Measurements from ENCODE around the gene STK32C. TPM values are rescaled to one million over a fixed set of nuclear protein-coding genes. Genes with fewer than 3 reads are reported as not detected.

STK32C gene
- total RNA-seq (14.4 TPM), polyA plus RNA-seq (ENCODE audit: insufficient read depth, low read depth, low replicate concordance) (11.6 TPM)
- long read RNA-seq, donor 1, partial matches to known transcripts: 0 of 2 reads
- long read RNA-seq, donor 1, other reads (novel, unspliced or antisense): 0 of 2 reads
- long read RNA-seq, donor 2, transcript STK32C-202 (2 exons, 733 nt): major isoform, 6 of 9 reads
- long read RNA-seq, donor 2, partial matches to known transcripts: 0 of 9 reads
- long read RNA-seq, donor 2, other reads (novel, unspliced or antisense): 0 of 9 reads
- long read RNA-seq, donor 3, partial matches to known transcripts: 7 of 10 reads
- long read RNA-seq, donor 3, other reads (novel, unspliced or antisense): 0 of 10 reads
- long read RNA-seq, donor 4, partial matches to known transcripts: 0 of 2 reads
- long read RNA-seq, donor 4, other reads (novel, unspliced or antisense): 0 of 2 reads
- long read RNA-seq, donor 5: 0 reads
- long read RNA-seq, donor 6, partial matches to known transcripts: 0 of 8 reads
- long read RNA-seq, donor 6, other reads (novel, unspliced or antisense): 0 of 8 reads
- long read RNA-seq, donor 7, partial matches to known transcripts: 0 of 16 reads
- long read RNA-seq, donor 7, other reads (novel, unspliced or antisense): 11 of 16 reads
- long read RNA-seq, donor 8, partial matches to known transcripts: 0 of 5 reads
- long read RNA-seq, donor 8, other reads (novel, unspliced or antisense): 0 of 5 reads
- long read RNA-seq, donor 9, partial matches to known transcripts: 0 of 2 reads
- long read RNA-seq, donor 9, other reads (novel, unspliced or antisense): 0 of 2 reads
- long read RNA-seq, donor 10, transcript STK32C-202 (2 exons, 733 nt): major isoform, 5 of 8 reads
- long read RNA-seq, donor 10, partial matches to known transcripts: 0 of 8 reads
- long read RNA-seq, donor 10, other reads (novel, unspliced or antisense): 0 of 8 reads

DNA sequence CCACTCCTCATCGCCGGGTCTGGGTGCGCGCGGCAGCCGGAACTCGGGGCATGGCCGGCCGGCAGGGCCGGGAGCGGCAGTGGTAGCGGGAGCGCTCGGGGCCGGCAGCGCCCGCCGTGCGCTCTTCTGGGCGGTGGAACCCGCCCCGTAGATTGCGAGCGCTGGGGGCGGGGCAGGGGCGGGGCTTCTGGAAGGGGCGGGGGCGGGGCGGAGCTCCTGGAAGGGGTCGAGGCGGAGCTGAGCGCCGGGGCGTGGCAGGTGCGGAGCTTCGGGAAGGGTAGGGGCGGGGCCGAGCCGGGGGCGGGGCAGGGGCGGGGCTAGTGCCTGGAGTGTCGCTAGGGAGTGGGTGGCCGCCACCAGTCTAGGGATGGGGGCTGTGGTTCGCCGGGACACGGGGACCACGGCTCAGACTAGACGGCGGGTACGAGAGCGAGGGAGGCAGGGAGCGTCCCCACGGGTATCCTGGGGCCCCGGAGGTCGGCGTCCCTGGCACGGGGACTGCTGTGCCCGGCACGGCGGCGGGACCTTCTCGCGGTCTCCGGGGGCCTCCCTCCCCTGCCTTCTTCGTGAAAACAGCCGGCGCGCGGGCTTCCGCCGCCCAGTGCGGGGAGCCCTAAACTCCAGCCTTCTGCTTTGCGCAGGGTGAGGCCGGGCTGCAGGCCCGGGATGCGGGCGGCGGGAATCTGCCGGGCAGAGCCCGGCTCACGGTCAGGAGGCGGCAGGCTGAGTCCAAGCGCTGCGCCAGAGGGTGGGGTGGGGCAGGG lies at the start of gene STK32C:
Gene STK32C, minus strand, starts transcription at position 128 of the 764 bp plus-strand sequence. Its CDS starts 117 bp downstream, at position 11.
- FAIRE-seq: no peak

DNA sequence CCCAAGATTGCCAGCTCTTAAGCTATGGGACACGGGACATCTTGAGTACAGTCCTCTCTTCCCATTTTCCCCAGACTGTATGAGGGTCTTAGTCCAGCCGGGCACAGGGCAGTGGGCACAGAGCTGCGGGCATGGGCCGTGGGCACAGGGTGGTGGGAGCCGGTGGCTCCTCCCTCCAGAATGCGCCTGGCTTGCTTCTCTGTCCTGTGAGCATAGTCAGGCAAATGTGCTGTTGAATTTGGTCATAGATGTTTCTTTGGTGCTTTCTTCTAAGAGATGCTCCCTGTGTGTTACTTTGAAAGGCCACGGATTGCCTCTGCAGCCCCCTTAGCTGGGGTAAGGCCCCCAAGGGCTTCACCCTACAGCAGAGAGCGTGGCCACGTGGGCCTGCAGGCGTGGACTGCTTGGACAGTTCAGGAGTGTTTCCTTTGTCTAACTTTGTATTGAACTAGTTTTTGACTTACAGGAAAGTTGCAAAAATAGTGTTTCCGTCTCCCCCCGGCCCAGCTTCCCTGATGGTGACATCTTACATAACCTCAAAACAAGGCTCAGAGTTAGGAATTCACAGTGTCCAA lies 49.0 kb upstream of the STK32C start:
- Histone ChIP-seq H3K4me3 (ENCODE audit: low read length in 3 of 3) (no peak overlapping the region), H3K9me3 (ENCODE audit: control insufficient read depth in 2 of 3, insufficient read depth in 1 of 3, low read length in 3 of 3) (no peaks in the 10 kb centered on the region), H3K9ac (ENCODE audit: low read length in 3 of 3) (no peak overlapping the region), H3K27ac (ENCODE audit: low read depth in 2 of 2, low read length in 2 of 2) (no peak overlapping the region), H3K4me1 (ENCODE audit: control insufficient read depth in 2 of 3, insufficient read depth in 2 of 3, low read depth in 1 of 3, low read length in 3 of 3) (no peaks in the 10 kb centered on the region), H3K36me3 (ENCODE audit: control insufficient read depth in 2 of 3, insufficient read depth in 3 of 3, low read length in 3 of 3) (no peaks in the 10 kb centered on the region), H3K27me3 (ENCODE audit: control insufficient read depth, insufficient read depth, low read length) (no peaks in the 10 kb centered on the region)
- TF ChIP-seq, protein P1, sequence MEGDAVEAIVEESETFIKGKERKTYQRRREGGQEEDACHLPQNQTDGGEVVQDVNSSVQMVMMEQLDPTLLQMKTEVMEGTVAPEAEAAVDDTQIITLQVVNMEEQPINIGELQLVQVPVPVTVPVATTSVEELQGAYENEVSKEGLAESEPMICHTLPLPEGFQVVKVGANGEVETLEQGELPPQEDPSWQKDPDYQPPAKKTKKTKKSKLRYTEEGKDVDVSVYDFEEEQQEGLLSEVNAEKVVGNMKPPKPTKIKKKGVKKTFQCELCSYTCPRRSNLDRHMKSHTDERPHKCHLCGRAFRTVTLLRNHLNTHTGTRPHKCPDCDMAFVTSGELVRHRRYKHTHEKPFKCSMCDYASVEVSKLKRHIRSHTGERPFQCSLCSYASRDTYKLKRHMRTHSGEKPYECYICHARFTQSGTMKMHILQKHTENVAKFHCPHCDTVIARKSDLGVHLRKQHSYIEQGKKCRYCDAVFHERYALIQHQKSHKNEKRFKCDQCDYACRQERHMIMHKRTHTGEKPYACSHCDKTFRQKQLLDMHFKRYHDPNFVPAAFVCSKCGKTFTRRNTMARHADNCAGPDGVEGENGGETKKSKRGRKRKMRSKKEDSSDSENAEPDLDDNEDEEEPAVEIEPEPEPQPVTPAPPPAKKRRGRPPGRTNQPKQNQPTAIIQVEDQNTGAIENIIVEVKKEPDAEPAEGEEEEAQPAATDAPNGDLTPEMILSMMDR (IDR thresholded peaks at IDR 0.05; ENCODE audit: borderline replicate concordance, extremely low read depth, insufficient read depth): no peak
- intact Hi-C loops (cut with DNase I): loop anchor here (10.0 kb wide), 1 partner anchor 132 kb away; no protein-coding TSS in a partner anchor
- DNase-seq (no peak), FAIRE-seq (no peak)

More for the DNA sequence above, at the start of gene STK32C:
- Histone ChIP-seq H3K9ac (ENCODE audit: low read length in 3 of 3) (peak within 1 kb of the TSS in 1 of 3 donors; percentile 12), H3K4me1 (ENCODE audit: control insufficient read depth in 2 of 3, insufficient read depth in 2 of 3, low read depth in 1 of 3, low read length in 3 of 3) (peaks cover 0 to 9% (median 4%) of the 10 kb centered on the region in 3 donors), H3K4me3 (ENCODE audit: low read length in 3 of 3) (peak within 1 kb of the TSS; percentile 16 to 63 (median 50)), H3K36me3 (ENCODE audit: control insufficient read depth in 2 of 3, insufficient read depth in 3 of 3, low read length in 3 of 3) (no peaks in the 10 kb centered on the region), H3K27me3 (ENCODE audit: control insufficient read depth, insufficient read depth, low read length) (peaks cover 3% of the 10 kb centered on the region), H3K9me3 (ENCODE audit: control insufficient read depth in 2 of 3, insufficient read depth in 1 of 3, low read length in 3 of 3) (no peaks in the 10 kb centered on the region), H3K27ac (ENCODE audit: low read depth in 2 of 2, low read length in 2 of 2) (no peak within 1 kb of the TSS)
- peak; percentile 93 to 99 (median 97) for DNase-seq
- TF ChIP-seq, protein P1 (IDR thresholded peaks at IDR 0.05; ENCODE audit: borderline replicate concordance, extremely low read depth, insufficient read depth): no peak
- intact Hi-C loops (cut with DNase I): no loop called here

DNA sequence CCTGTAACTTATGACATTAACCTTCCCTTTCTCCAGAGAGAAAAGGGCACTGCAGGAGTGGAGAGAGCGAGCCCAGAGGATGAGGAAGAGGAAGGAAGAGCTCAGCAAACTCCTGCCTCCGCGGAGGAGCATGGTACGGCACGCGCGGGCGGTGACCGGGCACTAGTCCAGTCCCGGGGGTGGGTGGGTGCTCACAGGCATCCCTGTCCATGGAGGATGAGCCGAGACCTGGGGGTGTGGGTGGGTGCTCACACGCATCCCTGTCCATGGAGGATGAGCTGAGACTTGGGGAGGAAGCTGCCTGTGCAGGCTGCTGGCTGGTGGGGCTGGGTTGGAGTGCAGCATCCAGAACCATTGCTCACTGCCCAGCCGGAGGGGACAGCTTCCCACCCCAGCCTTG lies 48.0 kb upstream of the STK32C start:
- H3K9ac ChIP-seq (ENCODE audit: low read length in 3 of 3): no peak overlapping the region
- TF ChIP-seq, protein P1 (IDR thresholded peaks at IDR 0.05; ENCODE audit: borderline replicate concordance, extremely low read depth, insufficient read depth): no peak
- no peak overlapping the region for H3K4me3 ChIP-seq (ENCODE audit: low read length in 3 of 3)
- no peaks in the 10 kb centered on the region for H3K4me1 ChIP-seq (ENCODE audit: control insufficient read depth in 2 of 3, insufficient read depth in 2 of 3, low read depth in 1 of 3, low read length in 3 of 3)
- H3K27ac ChIP-seq (ENCODE audit: low read depth in 2 of 2, low read length in 2 of 2): no peak overlapping the region
- DNase-seq: peak in 1 of 5 donors; percentile 29
- no peak for FAIRE-seq
- H3K36me3 ChIP-seq (ENCODE audit: control insufficient read depth in 2 of 3, insufficient read depth in 3 of 3, low read length in 3 of 3): no peaks in the 10 kb centered on the region
- no peaks in the 10 kb centered on the region for H3K27me3 ChIP-seq (ENCODE audit: control insufficient read depth, insufficient read depth, low read length)
- intact Hi-C loops (cut with DNase I): loop anchor here (10.0 kb wide), 1 partner anchor 131 kb away; no protein-coding TSS in a partner anchor
- no peaks in the 10 kb centered on the region for H3K9me3 ChIP-seq (ENCODE audit: control insufficient read depth in 2 of 3, insufficient read depth in 1 of 3, low read length in 3 of 3)
